ENCODE measurements around the gene DUSP15. TPM values are rescaled to one million over a fixed set of nuclear protein-coding genes. Genes with fewer than 3 reads are reported as not detected.
A peak's percentile ranks its signal among the peaks of the same experiment; 100 is the strongest.

The DUSP15 gene
- polyA plus RNA-seq, 3 donors, result not detected

DNA sequence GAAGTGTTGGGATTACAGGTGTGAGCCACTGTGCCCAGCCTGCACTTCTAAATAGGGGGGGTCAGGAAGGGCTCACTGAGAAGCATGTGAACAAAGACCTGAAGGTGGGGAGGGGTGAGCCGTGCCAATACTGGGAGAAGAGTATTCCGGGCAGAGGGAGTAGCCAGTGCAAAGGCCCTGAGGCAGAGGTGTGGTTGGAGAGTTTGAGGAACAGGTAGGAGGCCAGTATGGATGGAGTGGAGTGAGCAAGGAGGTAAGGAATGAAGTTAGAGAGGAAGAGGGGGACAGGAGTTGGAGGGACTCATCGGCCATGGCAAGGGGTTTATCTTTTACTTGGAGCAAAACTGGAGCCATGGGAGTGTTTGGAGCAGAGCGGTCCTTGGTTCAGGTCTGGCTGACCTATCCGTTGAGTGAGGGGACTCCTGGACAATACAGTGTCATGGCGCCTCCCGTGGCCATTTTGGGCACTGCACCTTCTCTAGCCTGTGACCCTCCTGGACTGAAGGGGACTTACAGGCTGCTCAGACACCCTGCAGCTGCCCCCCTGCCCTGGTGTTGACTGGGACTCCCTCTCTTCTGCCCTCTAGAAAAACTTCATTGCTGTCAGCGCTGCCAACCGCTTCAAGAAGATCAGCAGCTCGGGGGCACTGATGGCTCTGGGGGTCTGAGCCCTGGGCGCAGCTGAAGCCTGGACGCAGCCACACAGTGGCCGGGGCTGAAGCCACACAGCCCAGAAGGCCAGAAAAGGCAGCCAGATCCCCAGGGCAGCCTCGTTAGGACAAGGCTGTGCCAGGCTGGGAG lies 37.0 kb downstream of the DUSP15 start:
- Histone ChIP-seq H3K9me3 (replicated peaks in 1 of 2; ENCODE audit: control insufficient read depth in 1 of 2, insufficient read depth in 1 of 2, low read length in 2 of 2) (no peaks in the 10 kb centered on the region), H3K4me3 (replicated peaks in 1 of 3; ENCODE audit: low read depth in 2 of 3, low read length in 3 of 3) (no peak overlapping the region), H3K79me2 (ENCODE audit: insufficient read depth, low read length) (no peaks in the 10 kb centered on the region), H3K27ac (ENCODE audit: low read depth in 1 of 2, low read length in 2 of 2) (no peak overlapping the region), H4K20me1 (ENCODE audit: insufficient read depth, low read length) (no peaks in the 10 kb centered on the region), H3K9ac (ENCODE audit: insufficient read depth, low read length, poor library complexity, severe bottlenecking) (no peak overlapping the region), H3K4me1 (ENCODE audit: control insufficient read depth in 1 of 2, insufficient read depth in 2 of 2, low read length in 2 of 2) (peaks cover 33 to 34% of the 10 kb centered on the region in 2 donors), H2AFZ (ENCODE audit: insufficient read depth, low read depth, low read length, poor library complexity, severe bottlenecking) (no peak overlapping the region), H3K4me2 (replicated peaks; ENCODE audit: extremely low read depth, low read length, poor library complexity, severe bottlenecking) (no peak overlapping the region), H3K27me3 (ENCODE audit: control insufficient read depth in 2 of 2, insufficient read depth in 2 of 2, low read length in 2 of 2) (peaks cover 0 to 33% of the 10 kb centered on the region in 2 donors), H3K36me3 (replicated peaks in 1 of 2; ENCODE audit: control insufficient read depth in 1 of 2, insufficient read depth in 2 of 2, low read length in 2 of 2) (no peaks in the 10 kb centered on the region)
- peak overlapping the region in 1 of 2 donors; percentile 35 for H3K4me3 Mint-ChIP-seq
- TF ChIP-seq, protein P1, sequence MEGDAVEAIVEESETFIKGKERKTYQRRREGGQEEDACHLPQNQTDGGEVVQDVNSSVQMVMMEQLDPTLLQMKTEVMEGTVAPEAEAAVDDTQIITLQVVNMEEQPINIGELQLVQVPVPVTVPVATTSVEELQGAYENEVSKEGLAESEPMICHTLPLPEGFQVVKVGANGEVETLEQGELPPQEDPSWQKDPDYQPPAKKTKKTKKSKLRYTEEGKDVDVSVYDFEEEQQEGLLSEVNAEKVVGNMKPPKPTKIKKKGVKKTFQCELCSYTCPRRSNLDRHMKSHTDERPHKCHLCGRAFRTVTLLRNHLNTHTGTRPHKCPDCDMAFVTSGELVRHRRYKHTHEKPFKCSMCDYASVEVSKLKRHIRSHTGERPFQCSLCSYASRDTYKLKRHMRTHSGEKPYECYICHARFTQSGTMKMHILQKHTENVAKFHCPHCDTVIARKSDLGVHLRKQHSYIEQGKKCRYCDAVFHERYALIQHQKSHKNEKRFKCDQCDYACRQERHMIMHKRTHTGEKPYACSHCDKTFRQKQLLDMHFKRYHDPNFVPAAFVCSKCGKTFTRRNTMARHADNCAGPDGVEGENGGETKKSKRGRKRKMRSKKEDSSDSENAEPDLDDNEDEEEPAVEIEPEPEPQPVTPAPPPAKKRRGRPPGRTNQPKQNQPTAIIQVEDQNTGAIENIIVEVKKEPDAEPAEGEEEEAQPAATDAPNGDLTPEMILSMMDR (IDR thresholded peaks at IDR 0.05), result peak; percentile 99
- peak; percentile 41 to 67 (median 60) for DNase-seq
- H3K4me1 Mint-ChIP-seq, result no peaks in the 10 kb centered on the region
- H3K9me3 Mint-ChIP-seq, result peaks cover 0 to 2% (median 0%) of the 10 kb centered on the region in 7 donors
- 77% methylated on average over 14 of the region's 14 CpGs for WGBS (ENCODE audit: insufficient coverage)
- peaks cover 0 to 2% of the 10 kb centered on the region in 2 donors for H3K36me3 Mint-ChIP-seq
- intact Hi-C loops (cut with micrococcal nuclease), result no loop called here
- H3K27me3 Mint-ChIP-seq (ENCODE audit: low read depth in 3 of 3), result peaks cover 17 to 42% (median 34%) of the 10 kb centered on the region in 3 donors
- peak overlapping the region in 2 of 7 donors; percentile 32 to 61 for H3K27ac Mint-ChIP-seq

DNA sequence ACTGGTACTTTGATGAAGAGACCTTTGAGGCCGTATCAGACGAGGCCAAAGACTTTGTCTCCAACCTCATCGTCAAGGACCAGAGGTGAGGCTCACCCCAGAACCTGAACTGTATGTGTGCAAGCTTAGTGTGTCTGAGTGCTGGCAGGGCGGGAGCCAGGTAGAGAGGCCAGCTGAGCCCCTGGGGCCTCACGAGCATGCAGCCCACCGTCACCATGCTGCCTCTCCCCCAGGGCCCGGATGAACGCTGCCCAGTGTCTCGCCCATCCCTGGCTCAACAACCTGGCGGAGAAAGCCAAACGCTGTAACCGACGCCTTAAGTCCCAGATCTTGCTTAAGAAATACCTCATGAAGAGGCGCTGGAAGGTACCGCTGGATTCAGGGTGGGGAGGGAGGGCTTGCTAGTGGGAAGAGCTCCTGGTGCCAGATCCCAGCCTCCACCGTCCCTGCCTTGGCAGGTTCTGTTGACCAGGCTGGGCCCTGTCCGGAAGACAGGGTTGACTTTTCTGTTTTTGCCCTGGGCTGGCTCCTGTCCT lies 38.5 kb downstream of the DUSP15 start:
- Mint-ChIP-seq H3K27me3 (ENCODE audit: low read depth in 3 of 3) (peaks cover 17 to 39% (median 34%) of the 10 kb centered on the region in 3 donors), H3K4me3 (no peak overlapping the region), H3K27ac (no peak overlapping the region), H3K4me1 (no peaks in the 10 kb centered on the region), H3K9me3 (peaks cover 0 to 2% (median 0%) of the 10 kb centered on the region in 7 donors), H3K36me3 (peaks cover 0 to 2% of the 10 kb centered on the region in 2 donors)
- H3K27me3 ChIP-seq (ENCODE audit: control insufficient read depth in 2 of 2, insufficient read depth in 2 of 2, low read length in 2 of 2), result peaks cover 0 to 20% of the 10 kb centered on the region in 2 donors
- no peaks in the 10 kb centered on the region for H4K20me1 ChIP-seq (ENCODE audit: insufficient read depth, low read length)
- DNase-seq, result no peak
- no peak overlapping the region for H3K27ac ChIP-seq (ENCODE audit: low read depth in 1 of 2, low read length in 2 of 2)
- no peaks in the 10 kb centered on the region for H3K79me2 ChIP-seq (ENCODE audit: insufficient read depth, low read length)
- H3K4me2 ChIP-seq (replicated peaks; ENCODE audit: extremely low read depth, low read length, poor library complexity, severe bottlenecking), result no peak overlapping the region
- no peaks in the 10 kb centered on the region for H3K36me3 ChIP-seq (replicated peaks in 1 of 2; ENCODE audit: control insufficient read depth in 1 of 2, insufficient read depth in 2 of 2, low read length in 2 of 2)
- H3K9ac ChIP-seq (ENCODE audit: insufficient read depth, low read length, poor library complexity, severe bottlenecking), result no peak overlapping the region
- WGBS (ENCODE audit: insufficient coverage), result 96% methylated on average over 16 of the region's 17 CpGs
- H2AFZ ChIP-seq (ENCODE audit: insufficient read depth, low read depth, low read length, poor library complexity, severe bottlenecking), result no peak overlapping the region
- H3K9me3 ChIP-seq (replicated peaks in 1 of 2; ENCODE audit: control insufficient read depth in 1 of 2, insufficient read depth in 1 of 2, low read length in 2 of 2), result no peaks in the 10 kb centered on the region
- H3K4me3 ChIP-seq (replicated peaks in 1 of 3; ENCODE audit: low read depth in 2 of 3, low read length in 3 of 3), result no peak overlapping the region
- intact Hi-C loops (cut with micrococcal nuclease), result no loop called here
- H3K4me1 ChIP-seq (ENCODE audit: control insufficient read depth in 1 of 2, insufficient read depth in 2 of 2, low read length in 2 of 2), result peaks cover 18 to 20% of the 10 kb centered on the region in 2 donors
- TF ChIP-seq, protein P1 (IDR thresholded peaks at IDR 0.05), result no peak

Data from CD14-positive monocyte (primary cell).